NB4 (cell line): ENCODE data around the gene NFIA.

Experiments used
- MYC ChIP-seq: IDR thresholded peaks from 2 replicates; pipeline ENCODE4 v1.6.1; 2011; ENCODE audit warnings: low read depth, low read length
- POLR2A ChIP-seq: IDR thresholded peaks from 2 replicates; pipeline ENCODE4 v1.6.1; 2011; ENCODE audit warnings: mild to moderate bottlenecking; ENCODE audit not compliant: insufficient read length; ENCODE audit errors: extremely low read depth
- TF ChIP-seq, protein P1 (sequence below): IDR thresholded peaks from one replicate; pipeline ENCODE4 v1.5.1; 2012; ENCODE audit warnings: low read depth, low read length
- TF ChIP-seq, protein P2 (sequence below): IDR thresholded peaks from 2 replicates; pipeline ENCODE4 v1.6.1; 2011; ENCODE audit warnings: low read depth, low read length

DNA sequence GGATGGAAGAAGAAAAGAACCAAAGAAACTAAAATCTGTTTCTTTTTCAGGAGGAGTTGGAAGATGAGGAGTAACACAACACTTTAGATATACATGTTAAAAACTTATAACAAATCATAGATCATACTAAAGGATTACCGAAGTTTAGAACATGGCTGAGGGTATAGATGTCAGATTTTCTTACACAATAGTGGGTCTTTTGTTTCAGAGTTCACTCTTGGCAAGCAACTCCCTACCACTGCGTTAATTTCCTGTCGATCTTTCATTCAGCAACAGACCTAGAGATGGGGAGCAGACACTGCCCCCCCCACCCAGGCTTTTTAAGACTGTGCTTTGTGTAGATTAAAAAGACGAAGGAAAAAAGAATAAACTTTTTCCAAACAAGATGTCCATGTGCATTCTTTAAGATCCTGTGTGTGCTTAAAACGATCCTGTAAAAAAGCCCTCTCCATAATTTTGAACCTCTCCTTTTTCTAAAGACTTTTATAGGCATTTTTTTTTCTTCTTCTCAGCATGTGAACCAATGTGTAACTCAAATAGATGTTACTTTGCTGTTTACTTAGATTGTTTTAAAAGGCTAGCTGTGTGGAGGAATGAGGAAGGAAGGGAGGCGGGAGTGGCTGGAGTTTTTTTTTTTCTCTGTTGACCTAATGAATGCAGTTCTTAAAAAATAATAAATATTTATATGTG lies 50.4 kb downstream of the NFIA start:
- TF ChIP-seq, protein P1, sequence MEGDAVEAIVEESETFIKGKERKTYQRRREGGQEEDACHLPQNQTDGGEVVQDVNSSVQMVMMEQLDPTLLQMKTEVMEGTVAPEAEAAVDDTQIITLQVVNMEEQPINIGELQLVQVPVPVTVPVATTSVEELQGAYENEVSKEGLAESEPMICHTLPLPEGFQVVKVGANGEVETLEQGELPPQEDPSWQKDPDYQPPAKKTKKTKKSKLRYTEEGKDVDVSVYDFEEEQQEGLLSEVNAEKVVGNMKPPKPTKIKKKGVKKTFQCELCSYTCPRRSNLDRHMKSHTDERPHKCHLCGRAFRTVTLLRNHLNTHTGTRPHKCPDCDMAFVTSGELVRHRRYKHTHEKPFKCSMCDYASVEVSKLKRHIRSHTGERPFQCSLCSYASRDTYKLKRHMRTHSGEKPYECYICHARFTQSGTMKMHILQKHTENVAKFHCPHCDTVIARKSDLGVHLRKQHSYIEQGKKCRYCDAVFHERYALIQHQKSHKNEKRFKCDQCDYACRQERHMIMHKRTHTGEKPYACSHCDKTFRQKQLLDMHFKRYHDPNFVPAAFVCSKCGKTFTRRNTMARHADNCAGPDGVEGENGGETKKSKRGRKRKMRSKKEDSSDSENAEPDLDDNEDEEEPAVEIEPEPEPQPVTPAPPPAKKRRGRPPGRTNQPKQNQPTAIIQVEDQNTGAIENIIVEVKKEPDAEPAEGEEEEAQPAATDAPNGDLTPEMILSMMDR = no peak
- no peak for TF ChIP-seq POLR2A
- TF ChIP-seq, protein P2, sequence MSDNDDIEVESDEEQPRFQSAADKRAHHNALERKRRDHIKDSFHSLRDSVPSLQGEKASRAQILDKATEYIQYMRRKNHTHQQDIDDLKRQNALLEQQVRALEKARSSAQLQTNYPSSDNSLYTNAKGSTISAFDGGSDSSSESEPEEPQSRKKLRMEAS = no peak
- no peak for TF ChIP-seq MYC
